Mucosa of descending colon (tissue), 3 donors: ENCODE measurements around the gene CDK5RAP1. TPM values are rescaled to one million over a fixed set of nuclear protein-coding genes. Genes with fewer than 3 reads are reported as not detected.
A peak's percentile ranks its signal among the peaks of the same experiment; 100 is the strongest.

Experiments used
- ATAC-seq: fragments of 200-7000 bp; cut with Tn5 transposase; one replicate; pipeline ENCODE4 v1.9.1; 2020; ENCODE audit warnings: mild to moderate bottlenecking, moderate library complexity
- DNase-seq, 3 donors: peaks; one replicate each; pipeline ENCODE4 v3.0.0-alpha.2; 2020
- H3K36me3 ChIP-seq: fragments of 200-600 bp; one replicate; pipeline ENCODE4 v1.8.0; 2021; ENCODE audit warnings: low read depth, mild to moderate bottlenecking
- H3K4me1 ChIP-seq: fragments of 200-600 bp; one replicate; pipeline ENCODE4 v1.8.0; 2021; ENCODE audit warnings: low read depth, mild to moderate bottlenecking
- H3K4me3 ChIP-seq: fragments of 200-600 bp; one replicate; pipeline ENCODE4 v1.8.0; 2021; ENCODE audit warnings: mild to moderate bottlenecking
- H3K9me3 ChIP-seq: fragments of 200-600 bp; one replicate; pipeline ENCODE4 v1.8.0; 2021; ENCODE audit warnings: mild to moderate bottlenecking
- CTCF ChIP-seq: fragments of 200-600 bp; IDR thresholded peaks from one replicate; pipeline ENCODE4 v1.8.0; 2022; ENCODE audit warnings: antibody characterized with exemption, mild to moderate bottlenecking
- intact Hi-C, 2 donors: fragments of 100-400 bp; cut with DNase I in 1 of 2; cut with micrococcal nuclease in 1 of 2; formaldehyde crosslinking; loops; one replicate each; pipeline versions ENCODE4 v1.11.0 to v1.11.1; 2022; cut with DNase I, micrococcal nuclease
- total RNA-seq, 3 donors: library from RNA; stranded (reverse); fragmentation: NEBNext Ultra II Directional in 2 of 3; extraction: Animal tissue kit (Norgen Biotek cat#: 25700) in 2 of 3; gene quantifications; one replicate each; pipeline versions ENCODE4 v1.2.1 to v1.2.4, GENCODE V29; 2021 to 2023
- donor health status: DM: no; HTN: no; CAD: no; lungs with moderate emphysema.
- donor health status: DM: no; HTN: no; CAD: no.
- donor health status: DM: no; HTN: yes; CAD: no.

CDK5RAP1 gene
- total RNA-seq, 3 donors from 2014 or later, result 20.4 to 24.5 (median 23.7) TPM

- DNase-seq, result no peak
- Histone ChIP-seq H3K4me1 (no peaks in the 10 kb centered on the region), H3K9me3 (no peaks in the 10 kb centered on the region), H3K4me3 (no peak overlapping the region), H3K36me3 (no peaks in the 10 kb centered on the region)
- intact Hi-C loops, result no loop called here
- no peak for TF ChIP-seq CTCF
- ATAC-seq, result no peak
Measured at GRCh38 chr20:33411711-33412483, 10.6 kb upstream of the CDK5RAP1 start.

GRCh38 chr20:33411242-33411641, 9.9 kb upstream of the CDK5RAP1 start:
- intact Hi-C loops, result no loop called here
- H3K36me3 ChIP-seq, result no peaks in the 10 kb centered on the region
- no peak for DNase-seq
- no peaks in the 10 kb centered on the region for H3K4me1 ChIP-seq
- H3K4me3 ChIP-seq, result no peak overlapping the region
- ATAC-seq, result no peak
- H3K9me3 ChIP-seq, result no peaks in the 10 kb centered on the region
- no peak for TF ChIP-seq CTCF

- Histone ChIP-seq H3K36me3 (no peaks in the 10 kb centered on the region), H3K9me3 (no peaks in the 10 kb centered on the region), H3K4me1 (no peaks in the 10 kb centered on the region), H3K4me3 (no peak overlapping the region)
- DNase-seq, result no peak
- intact Hi-C loops, result no loop called here
- no peak for TF ChIP-seq CTCF
- no peak for ATAC-seq
Measured at GRCh38 chr20:33410081-33410742, 8.9 kb upstream of the CDK5RAP1 start.

- no peaks in the 10 kb centered on the region for H3K9me3 ChIP-seq
- H3K4me1 ChIP-seq, result no peaks in the 10 kb centered on the region
- no peak for TF ChIP-seq CTCF
- H3K36me3 ChIP-seq, result no peaks in the 10 kb centered on the region
- DNase-seq, result no peak
- H3K4me3 ChIP-seq, result no peak overlapping the region
- peak; percentile 24 for ATAC-seq
- intact Hi-C loops, result no loop called here
Measured at GRCh38 chr20:33408716-33409654, 7.7 kb upstream of the CDK5RAP1 start.

GRCh38 chr20:33408313-33408712, 7.0 kb upstream of the CDK5RAP1 start:
- no peaks in the 10 kb centered on the region for H3K36me3 ChIP-seq
- no peak for TF ChIP-seq CTCF

More at GRCh38 chr20:33408313-33408712, 7.0 kb upstream of the CDK5RAP1 start:
- no peaks in the 10 kb centered on the region for H3K4me1 ChIP-seq
- intact Hi-C loops, result no loop called here
- ATAC-seq, result no peak
- no peak overlapping the region for H3K4me3 ChIP-seq
- no peaks in the 10 kb centered on the region for H3K9me3 ChIP-seq
- DNase-seq, result no peak
